HEK293 (cell line): ENCODE data around the gene CAPN8.

Source experiments
- BCL11B ChIP-seq: fragments of 450-650 bp; formaldehyde crosslinking; IDR thresholded peaks from 2 replicates; pipeline ENCODE4 v1.5.1; 2016; ENCODE audit warnings: low read depth, missing biosample characterization, missing genetic modification characterization
- GLI4 ChIP-seq: fragments of 450-650 bp; formaldehyde crosslinking; IDR thresholded peaks from 2 replicates; pipeline ENCODE4 v1.5.1; 2016; ENCODE audit warnings: missing biosample characterization, missing genetic modification characterization
- MZF1 ChIP-seq: fragments of 450-650 bp; formaldehyde crosslinking; IDR thresholded peaks from 2 replicates; pipeline ENCODE4 v1.5.1; 2017; ENCODE audit warnings: missing biosample characterization, missing genetic modification characterization, borderline replicate concordance
- PRDM1 ChIP-seq: fragments of 450-650 bp; formaldehyde crosslinking; IDR thresholded peaks from 2 replicates; pipeline ENCODE4; 2016; ENCODE audit warnings: missing biosample characterization, missing genetic modification characterization
- PRDM2 ChIP-seq: fragments of 450-650 bp; formaldehyde crosslinking; IDR thresholded peaks from 2 replicates; pipeline ENCODE4 v1.5.1; 2016; ENCODE audit warnings: missing biosample characterization, missing genetic modification characterization, borderline replicate concordance
- RBAK ChIP-seq: fragments of 450-650 bp; formaldehyde crosslinking; IDR thresholded peaks from 2 replicates; pipeline ENCODE4 v1.5.1; 2016; ENCODE audit warnings: missing biosample characterization, missing genetic modification characterization
- REPIN1 ChIP-seq: fragments of 450-650 bp; formaldehyde crosslinking; IDR thresholded peaks from 2 replicates; pipeline ENCODE4 v1.5.1; 2017; ENCODE audit warnings: missing biosample characterization, missing genetic modification characterization, low read depth
- SETDB1 ChIP-seq: IDR thresholded peaks from one replicate; pipeline ENCODE4 v1.6.1; 2017; ENCODE audit warnings: mild to moderate bottlenecking, low read length, moderate library complexity, mixed read lengths; ENCODE audit not compliant: insufficient read length
- SP2 ChIP-seq: fragments of 450-650 bp; formaldehyde crosslinking; IDR thresholded peaks from 2 replicates; pipeline ENCODE4 v1.5.1; 2016; ENCODE audit warnings: missing biosample characterization, missing genetic modification characterization
- YY2 ChIP-seq: fragments of 450-650 bp; formaldehyde crosslinking; IDR thresholded peaks from 2 replicates; pipeline ENCODE4 v1.5.1; 2016; ENCODE audit warnings: missing biosample characterization, missing genetic modification characterization
- ZBTB21 ChIP-seq: fragments of 450-650 bp; formaldehyde crosslinking; IDR thresholded peaks from 2 replicates; pipeline ENCODE4 v1.5.1; 2017; ENCODE audit warnings: missing biosample characterization, missing genetic modification characterization
- ZBTB26 ChIP-seq: fragments of 450-650 bp; formaldehyde crosslinking; optimal IDR thresholded peaks from 2 replicates; pipeline ENCODE3; 2016; ENCODE audit warnings: missing biosample characterization, mild to moderate bottlenecking, missing genetic modification characterization
- ZNF132 ChIP-seq: fragments of 450-650 bp; formaldehyde crosslinking; IDR thresholded peaks from 2 replicates; pipeline ENCODE4 v1.5.1; 2017; ENCODE audit warnings: missing biosample characterization, missing genetic modification characterization, borderline replicate concordance
- ZNF133 ChIP-seq: fragments of 450-650 bp; formaldehyde crosslinking; IDR thresholded peaks from 2 replicates; pipeline ENCODE4 v1.5.1; 2016; ENCODE audit warnings: missing biosample characterization, missing genetic modification characterization
- ZNF202 ChIP-seq: fragments of 450-650 bp; formaldehyde crosslinking; IDR thresholded peaks from 2 replicates; pipeline ENCODE4 v1.5.1; 2016; ENCODE audit warnings: missing biosample characterization, missing genetic modification characterization, borderline replicate concordance
- ZNF221 ChIP-seq: fragments of 450-650 bp; formaldehyde crosslinking; IDR thresholded peaks from 2 replicates; pipeline ENCODE4 v1.5.1; 2017; ENCODE audit warnings: missing biosample characterization, missing genetic modification characterization, borderline replicate concordance
- ZNF24 ChIP-seq: fragments of 450-650 bp; formaldehyde crosslinking; IDR thresholded peaks from 2 replicates; pipeline ENCODE4 v1.5.1; 2016; ENCODE audit warnings: missing biosample characterization, missing genetic modification characterization
- ZNF26 ChIP-seq: fragments of 450-650 bp; formaldehyde crosslinking; IDR thresholded peaks from 2 replicates; pipeline ENCODE4 v1.5.1; 2016; ENCODE audit warnings: missing biosample characterization, missing genetic modification characterization
- ZNF302 ChIP-seq: fragments of 450-650 bp; formaldehyde crosslinking; IDR thresholded peaks from 2 replicates; pipeline ENCODE4 v1.5.1; 2016; ENCODE audit warnings: missing biosample characterization, missing genetic modification characterization, low read depth
- ZNF37A ChIP-seq: fragments of 450-650 bp; IDR thresholded peaks from 2 replicates; pipeline ENCODE4 v1.5.1; 2018; ENCODE audit warnings: missing biosample characterization, missing genetic modification characterization
- ZNF416 ChIP-seq: fragments of 450-650 bp; formaldehyde crosslinking; IDR thresholded peaks from 2 replicates; pipeline ENCODE4 v1.5.1; 2016; ENCODE audit warnings: missing biosample characterization, missing genetic modification characterization
- ZNF473 ChIP-seq: fragments of 450-650 bp; formaldehyde crosslinking; IDR thresholded peaks from 2 replicates; pipeline ENCODE4 v1.5.1; 2017; ENCODE audit warnings: missing biosample characterization, missing genetic modification characterization
- ZNF488 ChIP-seq: fragments of 450-650 bp; formaldehyde crosslinking; IDR thresholded peaks from 2 replicates; pipeline ENCODE4 v1.5.1; 2016; ENCODE audit warnings: missing biosample characterization, missing genetic modification characterization
- ZNF510 ChIP-seq: fragments of 450-650 bp; formaldehyde crosslinking; IDR thresholded peaks from 2 replicates; pipeline ENCODE4 v1.5.1; 2018; ENCODE audit warnings: mild to moderate bottlenecking, missing genetic modification characterization, missing biosample characterization; ENCODE audit not compliant: insufficient replicate concordance
- ZNF548 ChIP-seq: fragments of 450-650 bp; formaldehyde crosslinking; IDR thresholded peaks from 2 replicates; pipeline ENCODE4 v1.5.1; 2016; ENCODE audit warnings: missing biosample characterization, missing genetic modification characterization
- ZNF580 ChIP-seq: fragments of 450-650 bp; formaldehyde crosslinking; IDR thresholded peaks from 2 replicates; pipeline ENCODE4 v1.5.1; 2016; ENCODE audit warnings: missing biosample characterization, missing genetic modification characterization
- ZNF610 ChIP-seq: fragments of 450-650 bp; formaldehyde crosslinking; IDR thresholded peaks from 2 replicates; pipeline ENCODE4 v1.5.1; 2016; ENCODE audit warnings: missing biosample characterization, missing genetic modification characterization, borderline replicate concordance
- ZNF654 ChIP-seq: fragments of 450-650 bp; formaldehyde crosslinking; IDR thresholded peaks from 2 replicates; pipeline ENCODE4 v1.5.1; 2016; ENCODE audit warnings: low read depth, missing biosample characterization, missing genetic modification characterization
- ZNF660 ChIP-seq: fragments of 450-650 bp; IDR thresholded peaks from 2 replicates; pipeline ENCODE4 v1.5.1; 2018; ENCODE audit warnings: missing biosample characterization, mild to moderate bottlenecking, missing genetic modification characterization
- ZNF707 ChIP-seq: fragments of 450-650 bp; formaldehyde crosslinking; IDR thresholded peaks from 2 replicates; pipeline ENCODE4 v1.5.1; 2016; ENCODE audit warnings: missing biosample characterization, missing genetic modification characterization
- ZNF76 ChIP-seq: fragments of 450-650 bp; formaldehyde crosslinking; IDR thresholded peaks from 2 replicates; pipeline ENCODE4; 2016; ENCODE audit warnings: low read depth, missing biosample characterization, missing genetic modification characterization, borderline replicate concordance
- ZNF830 ChIP-seq: fragments of 450-650 bp; IDR thresholded peaks from 2 replicates; pipeline ENCODE4 v1.5.0; 2018; ENCODE audit warnings: missing biosample characterization, missing genetic modification characterization, low read depth, mild to moderate bottlenecking, moderate library complexity
- ZSCAN16 ChIP-seq: fragments of 450-650 bp; formaldehyde crosslinking; IDR thresholded peaks from 2 replicates; pipeline ENCODE4 v1.5.1; 2016; ENCODE audit warnings: missing biosample characterization, missing genetic modification characterization

CAPN8 gene

DNA sequence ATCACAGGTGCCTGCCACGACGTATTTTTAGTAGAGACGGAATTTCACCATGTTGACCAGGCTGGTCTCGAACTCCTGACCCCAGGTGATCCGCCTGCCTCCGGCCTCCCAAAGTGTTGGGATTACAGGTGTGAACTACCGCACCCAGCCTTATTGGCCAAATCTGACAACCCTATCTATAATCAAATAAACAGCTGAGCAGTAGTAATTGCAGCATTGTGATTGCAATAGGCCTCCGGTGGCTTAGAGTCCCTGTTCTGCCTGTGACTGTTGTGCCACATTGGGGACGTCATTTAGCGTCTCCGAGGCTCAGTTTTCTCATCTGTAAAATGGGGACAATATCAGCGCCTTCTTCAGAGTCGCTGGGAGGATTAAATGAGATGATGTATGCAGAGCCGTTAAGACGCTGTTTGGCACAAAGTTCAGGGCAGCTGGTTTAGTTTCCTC, 46.3 kb upstream of the CAPN8 start (continued):
- no peak for TF ChIP-seq ZNF26 (tag by site-specific recombination)
- TF ChIP-seq ZNF707 (tag by site-specific recombination): no peak
- TF ChIP-seq ZNF580 (tag by site-specific recombination): peak; percentile 88
- peak; percentile 89; the same call in 1 of the 2 replicates for TF ChIP-seq ZNF24 (tag by site-specific recombination)
- no peak for TF ChIP-seq MZF1
- no peak for TF ChIP-seq ZBTB26 (tag by site-specific recombination)
- TF ChIP-seq ZNF473 (tag by site-specific recombination): no peak
- no peak for TF ChIP-seq ZNF548 (tag by site-specific recombination)
- no peak; the same call in 1 of the 2 replicates for TF ChIP-seq ZNF202 (tag by site-specific recombination)
- TF ChIP-seq ZNF610 (tag by site-specific recombination): 0 out of 2 replicates have a peak, but pooled peaks have one; percentile 14
- TF ChIP-seq ZNF830 (tag by site-specific recombination): no peak
- TF ChIP-seq GLI4 (tag by site-specific recombination): no peak
- TF ChIP-seq REPIN1: no peak
- no peak for TF ChIP-seq SP2 (tag by site-specific recombination)
- TF ChIP-seq RBAK: no peak
- TF ChIP-seq PRDM2: no peak
- TF ChIP-seq PRDM1 (tag by site-specific recombination): no peak
- no peak for TF ChIP-seq SETDB1
- no peak; the same call in 1 of the 2 replicates for TF ChIP-seq ZSCAN16
- no peak for TF ChIP-seq ZNF660 (tag by site-specific recombination)
- no peak for TF ChIP-seq YY2 (tag by site-specific recombination)
- TF ChIP-seq ZNF37A (tag by site-specific recombination): no peak
- no peak for TF ChIP-seq ZNF221 (tag by site-specific recombination)
- no peak for TF ChIP-seq ZNF132
- peak; percentile 18; the same call in 1 of the 2 replicates for TF ChIP-seq BCL11B (tag by site-specific recombination)
- TF ChIP-seq ZNF76 (tag by site-specific recombination): no peak; the same call in 1 of the 2 replicates
- 0 out of 2 replicates have a peak, but pooled peaks have one; percentile 9 for TF ChIP-seq ZNF488 (tag by site-specific recombination)
- no peak for TF ChIP-seq ZBTB21
- no peak for TF ChIP-seq ZNF416 (tag by site-specific recombination)
- no peak for TF ChIP-seq ZNF510
- TF ChIP-seq ZNF654 (tag by site-specific recombination): no peak
- no peak for TF ChIP-seq ZNF302
- no peak for TF ChIP-seq ZNF133 (tag by site-specific recombination)
